ENCODE data around the gene MAEL. TPM values are rescaled to one million over a fixed set of nuclear protein-coding genes. Genes with fewer than 3 reads are reported as not detected.
A peak's percentile ranks its signal among the peaks of the same experiment; 100 is the strongest.

MAEL gene
- total RNA-seq, 1 donor from 2014 or later: 0.21 TPM

DNA sequence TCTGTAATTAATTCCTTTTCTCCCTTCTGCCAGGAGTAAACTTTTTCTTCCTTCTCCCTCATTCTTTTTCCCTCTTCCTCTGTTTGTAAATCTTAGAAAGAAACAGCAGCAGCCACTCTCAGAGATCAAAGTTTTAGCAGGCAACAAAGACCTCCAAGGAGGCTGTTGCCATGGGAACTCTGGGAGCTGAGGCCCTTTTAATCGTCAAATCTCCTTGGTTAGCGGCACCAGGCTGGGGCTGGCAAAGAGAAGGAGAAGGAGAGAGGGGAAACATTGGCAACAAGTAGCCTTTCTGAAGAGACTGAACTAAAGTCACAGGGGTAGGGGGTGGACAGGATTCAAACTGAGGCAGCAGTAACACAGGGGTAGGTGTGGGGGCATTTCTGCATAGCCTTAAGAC is 38.9 kb upstream of the MAEL start:
- peak; percentile 33 for DNase-seq (ENCODE audit: low read depth, low spot score)
- Mint-ChIP-seq H3K4me1 (peaks cover 83% of the 10 kb centered on the region), H3K9me3 (no peaks in the 10 kb centered on the region), H3K4me3 (peak overlapping the region; percentile 56), H3K27ac (ENCODE audit: unreplicated experiment) (peak overlapping the region; percentile 0), H3K36me3 (ENCODE audit: low read depth) (peaks cover 7% of the 10 kb centered on the region), H3K27me3 (ENCODE audit: low read depth) (no peaks in the 10 kb centered on the region)
- TF ChIP-seq, protein P1, sequence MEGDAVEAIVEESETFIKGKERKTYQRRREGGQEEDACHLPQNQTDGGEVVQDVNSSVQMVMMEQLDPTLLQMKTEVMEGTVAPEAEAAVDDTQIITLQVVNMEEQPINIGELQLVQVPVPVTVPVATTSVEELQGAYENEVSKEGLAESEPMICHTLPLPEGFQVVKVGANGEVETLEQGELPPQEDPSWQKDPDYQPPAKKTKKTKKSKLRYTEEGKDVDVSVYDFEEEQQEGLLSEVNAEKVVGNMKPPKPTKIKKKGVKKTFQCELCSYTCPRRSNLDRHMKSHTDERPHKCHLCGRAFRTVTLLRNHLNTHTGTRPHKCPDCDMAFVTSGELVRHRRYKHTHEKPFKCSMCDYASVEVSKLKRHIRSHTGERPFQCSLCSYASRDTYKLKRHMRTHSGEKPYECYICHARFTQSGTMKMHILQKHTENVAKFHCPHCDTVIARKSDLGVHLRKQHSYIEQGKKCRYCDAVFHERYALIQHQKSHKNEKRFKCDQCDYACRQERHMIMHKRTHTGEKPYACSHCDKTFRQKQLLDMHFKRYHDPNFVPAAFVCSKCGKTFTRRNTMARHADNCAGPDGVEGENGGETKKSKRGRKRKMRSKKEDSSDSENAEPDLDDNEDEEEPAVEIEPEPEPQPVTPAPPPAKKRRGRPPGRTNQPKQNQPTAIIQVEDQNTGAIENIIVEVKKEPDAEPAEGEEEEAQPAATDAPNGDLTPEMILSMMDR (conservative IDR thresholded peaks at IDR 0.05): no peak

DNA sequence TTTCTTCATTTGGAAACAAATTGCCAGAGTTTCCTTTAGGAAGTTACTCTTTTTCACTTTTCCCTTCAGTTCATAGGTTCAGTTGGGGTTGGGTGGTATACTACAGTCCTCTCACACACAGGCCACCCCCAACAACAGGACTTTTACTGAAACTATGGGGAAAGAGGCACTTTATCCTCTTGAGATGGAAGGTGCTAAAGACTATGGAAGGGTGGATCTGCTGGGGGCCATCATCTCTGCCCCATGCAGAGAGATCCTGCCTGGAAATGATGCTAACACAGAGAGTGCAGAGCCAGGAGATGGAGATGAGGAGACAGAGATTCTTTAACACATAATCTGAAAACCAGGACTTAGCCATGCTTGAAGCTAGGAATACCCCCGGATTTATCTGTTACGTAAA is 38.0 kb upstream of the MAEL start:
- Mint-ChIP-seq H3K4me3 (peak overlapping the region; percentile 21), H3K4me1 (peaks cover 74% of the 10 kb centered on the region), H3K27me3 (ENCODE audit: low read depth) (no peaks in the 10 kb centered on the region), H3K36me3 (ENCODE audit: low read depth) (peaks cover 7% of the 10 kb centered on the region), H3K9me3 (no peaks in the 10 kb centered on the region), H3K27ac (ENCODE audit: unreplicated experiment) (peak overlapping the region; percentile 24)
- TF ChIP-seq, protein P1 (conservative IDR thresholded peaks at IDR 0.05): no peak
- no peak for DNase-seq (ENCODE audit: low read depth, low spot score)

DNA sequence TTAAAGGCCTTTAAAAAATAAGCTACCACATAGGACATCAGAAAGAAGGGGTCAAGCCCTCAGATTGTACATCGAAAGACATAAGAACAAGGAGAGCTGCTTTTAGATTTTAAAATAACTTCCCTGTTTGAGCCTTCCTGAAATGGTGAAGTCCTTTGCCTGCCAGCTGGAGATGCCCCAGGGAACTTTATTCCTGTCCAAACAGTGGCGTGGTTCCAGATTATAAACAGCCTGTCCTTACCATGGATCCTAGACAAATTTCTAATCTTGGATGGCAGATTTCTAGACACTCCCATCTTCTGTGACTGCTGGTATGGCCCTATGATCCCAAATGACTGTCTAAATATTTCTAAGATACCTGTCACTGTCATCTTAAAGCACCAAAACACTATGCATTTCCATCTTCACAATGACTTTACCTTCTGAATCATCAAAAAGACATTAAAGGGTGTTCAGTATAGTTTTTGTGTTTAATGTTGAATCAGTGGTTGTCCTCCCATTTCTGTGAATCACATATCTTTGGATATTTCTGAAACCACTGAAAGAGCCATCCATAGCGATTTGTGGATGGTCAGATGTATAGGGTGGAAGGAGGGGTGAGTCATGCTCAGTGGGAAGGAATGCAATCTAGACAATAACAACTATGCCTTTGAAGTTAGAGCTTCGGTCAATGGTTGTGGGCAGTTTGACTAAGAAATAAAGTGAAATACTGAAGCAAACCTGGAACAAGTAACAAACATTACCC is 36.9 kb upstream of the MAEL start:
- Mint-ChIP-seq H3K4me1 (peaks cover 71% of the 10 kb centered on the region), H3K27me3 (ENCODE audit: low read depth) (no peaks in the 10 kb centered on the region), H3K27ac (ENCODE audit: unreplicated experiment) (no peak overlapping the region), H3K9me3 (no peaks in the 10 kb centered on the region), H3K4me3 (no peak overlapping the region), H3K36me3 (ENCODE audit: low read depth) (peaks cover 7% of the 10 kb centered on the region)
- TF ChIP-seq, protein P1 (conservative IDR thresholded peaks at IDR 0.05): no peak
- no peak for DNase-seq (ENCODE audit: low read depth, low spot score)

DNA sequence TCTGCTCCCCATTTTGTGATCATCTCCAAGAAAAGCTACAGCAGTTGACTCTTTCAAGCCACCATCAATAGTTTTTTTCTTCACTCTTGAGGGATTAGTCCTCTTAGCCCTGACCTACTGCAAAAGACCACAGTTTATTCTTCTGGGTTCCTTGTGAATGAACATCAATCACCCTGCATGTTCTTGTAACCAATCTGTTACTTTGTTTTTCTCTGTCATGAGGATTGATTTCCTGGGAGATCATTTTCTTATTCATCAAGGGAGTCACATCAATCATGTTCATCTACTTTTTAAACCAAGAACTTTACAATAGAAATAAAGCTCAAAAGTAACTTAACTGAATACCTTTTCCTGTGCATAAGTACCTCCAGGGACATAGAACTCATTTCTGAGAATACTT is 35.6 kb upstream of the MAEL start:
- TF ChIP-seq, protein P1 (conservative IDR thresholded peaks at IDR 0.05): no peak
- DNase-seq (ENCODE audit: low read depth, low spot score): no peak
- H3K36me3 Mint-ChIP-seq (ENCODE audit: low read depth): peaks cover 10% of the 10 kb centered on the region
- no peak overlapping the region for H3K27ac Mint-ChIP-seq (ENCODE audit: unreplicated experiment)
- H3K4me3 Mint-ChIP-seq: no peak overlapping the region
- no peaks in the 10 kb centered on the region for H3K9me3 Mint-ChIP-seq
- no peaks in the 10 kb centered on the region for H3K27me3 Mint-ChIP-seq (ENCODE audit: low read depth)
- peaks cover 58% of the 10 kb centered on the region for H3K4me1 Mint-ChIP-seq

DNA sequence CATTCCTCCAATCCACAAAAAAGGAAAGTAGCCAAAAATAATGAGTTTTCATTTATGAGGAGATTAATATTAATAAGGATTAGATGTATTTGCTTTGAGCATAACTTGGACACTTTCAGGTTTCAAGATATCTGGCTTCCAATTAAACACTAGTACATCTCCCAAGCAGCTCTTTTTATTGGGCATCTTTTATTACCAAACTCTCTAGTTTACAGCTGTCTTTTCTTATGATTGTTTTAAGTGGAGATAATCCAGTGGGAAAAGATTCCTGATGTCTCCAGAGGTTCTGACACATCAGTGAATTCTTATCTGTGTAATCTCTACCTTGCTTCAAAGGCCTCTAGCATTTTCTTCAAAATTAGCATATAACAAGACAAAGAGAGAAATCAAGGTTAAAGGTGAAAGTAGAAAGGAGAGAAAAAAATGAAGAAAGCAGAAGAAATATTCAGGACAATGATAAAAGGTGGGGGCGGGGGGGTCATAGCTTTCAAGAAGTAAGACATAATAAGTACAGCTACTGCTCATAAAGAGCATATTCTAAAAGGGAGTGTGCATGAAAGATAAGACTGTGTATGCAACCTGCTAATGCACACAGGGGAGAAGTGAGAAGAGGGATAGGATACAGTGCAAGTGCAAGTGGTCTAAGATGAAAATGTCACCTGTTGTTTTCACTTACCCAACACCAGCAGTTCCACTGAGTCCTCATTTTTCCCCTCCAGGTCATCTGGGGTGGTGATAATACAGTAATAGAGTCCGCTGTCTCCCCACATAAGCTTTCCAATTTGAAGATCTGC is 32.8 kb upstream of the MAEL start:
- TF ChIP-seq, protein P1 (conservative IDR thresholded peaks at IDR 0.05): no peak
- peaks cover 13% of the 10 kb centered on the region for H3K36me3 Mint-ChIP-seq (ENCODE audit: low read depth)
- H3K27ac Mint-ChIP-seq (ENCODE audit: unreplicated experiment): no peak overlapping the region
- H3K9me3 Mint-ChIP-seq: no peaks in the 10 kb centered on the region
- peaks cover 35% of the 10 kb centered on the region for H3K4me1 Mint-ChIP-seq
- DNase-seq (ENCODE audit: low read depth, low spot score): no peak
- H3K27me3 Mint-ChIP-seq (ENCODE audit: low read depth): no peaks in the 10 kb centered on the region
- H3K4me3 Mint-ChIP-seq: no peak overlapping the region

Data from neural crest cell (in vitro differentiated cells).